PC-3 (cell line): Measurements from ENCODE around the gene WIZ. TPM values are rescaled to one million over a fixed set of nuclear protein-coding genes. Genes with fewer than 3 reads are reported as not detected.

Experiments used
- ATAC-seq: fragments of 200-7000 bp; cut with Tn5 transposase; 2 replicates; pipeline ENCODE4 v1.9.1; 2020; ENCODE audit warnings: mild to moderate bottlenecking, moderate library complexity
- BruUV-seq: library from RNA; stranded (reverse); fragments of 400-500 nt; replicated peaks from 2 replicates; lab custom pipeline; 2021; lab: Mats Ljungman, UMichigan
- CTCF ChIA-PET: fragments of 300-600 bp; sonication (Branson Sonifier 250); formaldehyde crosslinking; loops from one replicate; lab custom pipeline; 2022; ENCODE audit warnings: antibody characterized with exemption; lab: Charles Lee
- POLR2A ChIA-PET: fragments of 300-600 bp; sonication (Branson Sonifier 250); formaldehyde crosslinking; loops from one replicate; lab custom pipeline; 2022; ENCODE audit warnings: antibody characterized with exemption; ENCODE audit not compliant: unreplicated experiment; lab: Charles Lee
- DNase-seq: peaks from one replicate; pipeline ENCODE4 v3.0.0-alpha.2; 2015
- H2AFZ ChIP-seq: fragments of 300-600 bp; sonication (generic); 2 replicates; pipeline ENCODE4 v1.6.0; 2016; ENCODE audit warnings: antibody characterized with exemption, low read length
- H3F3A ChIP-seq: fragments of 300-600 bp; sonication (generic); one replicate; pipeline ENCODE4 v1.6.0; 2017; ENCODE audit warnings: antibody characterized with exemption, low read length, control low read depth, mild to moderate bottlenecking; ENCODE audit not compliant: unreplicated experiment
- H3K27ac ChIP-seq: fragments of 300-600 bp; sonication (generic); 2 replicates; pipeline ENCODE4 v1.5.1; 2016; ENCODE audit warnings: mild to moderate bottlenecking, low read length
- H3K27me3 ChIP-seq: fragments of 300-600 bp; sonication (generic); 2 replicates; pipeline ENCODE4 v1.6.1; 2016; ENCODE audit warnings: low read length, mixed read lengths
- H3K36me3 ChIP-seq: fragments of 300-600 bp; sonication (generic); 2 replicates; pipeline ENCODE4 v1.6.1; 2016; ENCODE audit warnings: low read depth, mixed run types, low read length, mixed read lengths
- H3K4me1 ChIP-seq: fragments of 300-600 bp; sonication (generic); 2 replicates; pipeline ENCODE4 v1.5.1; 2016; ENCODE audit warnings: low read length; ENCODE audit not compliant: insufficient read depth
- H3K4me2 ChIP-seq: fragments of 300-600 bp; sonication (generic); 2 replicates; pipeline ENCODE4 v1.6.0; 2016; ENCODE audit warnings: low read length
- H3K4me3 ChIP-seq: fragments of 300-600 bp; sonication (generic); 2 replicates; pipeline ENCODE4 v1.5.1; 2016; ENCODE audit warnings: mild to moderate bottlenecking, low read length, mixed read lengths
- H3K79me2 ChIP-seq: fragments of 300-600 bp; sonication (generic); 2 replicates; pipeline ENCODE4 v1.6.1; 2017; ENCODE audit warnings: low read length, mixed read lengths
- H3K9ac ChIP-seq: fragments of 300-600 bp; sonication (generic); 2 replicates; pipeline ENCODE4 v1.6.0; 2016; ENCODE audit warnings: mild to moderate bottlenecking, low read length
- H3K9me2 ChIP-seq: fragments of 300-600 bp; sonication (generic); replicated peaks from 2 replicates; pipeline ENCODE4 v1.6.1; 2016; ENCODE audit warnings: mixed run types, low read length, mixed read lengths
- H3K9me3 ChIP-seq: fragments of 300-600 bp; sonication (generic); 2 replicates; pipeline ENCODE4 v1.6.1; 2016; ENCODE audit warnings: low read length, mixed read lengths
- H4K20me1 ChIP-seq: fragments of 300-600 bp; sonication (generic); 2 replicates; pipeline ENCODE4 v1.6.1; 2016; ENCODE audit warnings: low read length, mixed read lengths
- CTCF ChIP-seq: fragments of 300-600 bp; sonication (generic); conservative IDR thresholded peaks from 2 replicates; pipeline ENCODE4 v1.5.1; 2017; ENCODE audit warnings: antibody characterized with exemption, low read depth, mild to moderate bottlenecking, low read length
- EZH2 ChIP-seq: fragments of 300-600 bp; sonication (generic); IDR thresholded peaks from one replicate; pipeline ENCODE4 v1.6.1; 2017; ENCODE audit warnings: antibody characterized with exemption, mild to moderate bottlenecking, low read length; ENCODE audit not compliant: unreplicated experiment
- EZH2phosphoT487 ChIP-seq: fragments of 300-600 bp; sonication (generic); IDR thresholded peaks from 2 replicates; pipeline ENCODE4 v1.6.1; 2018; ENCODE audit warnings: mild to moderate bottlenecking, antibody characterized with exemption, low read length, borderline replicate concordance
- intact Hi-C: fragments of 100-400 bp; cut with micrococcal nuclease; formaldehyde crosslinking; loops from 2 replicates; pipeline ENCODE4 v1.9.0; 2023
- total RNA-seq: library from RNA; depleted of rRNA; stranded (reverse); fragments of >200 nt; gene quantifications from 2 replicates; pipeline ENCODE4 v1.2.3, GENCODE V29; 2014

Gene WIZ
- total RNA-seq, 1 experiment from 2014 or later, result 35.1 TPM

DNA sequence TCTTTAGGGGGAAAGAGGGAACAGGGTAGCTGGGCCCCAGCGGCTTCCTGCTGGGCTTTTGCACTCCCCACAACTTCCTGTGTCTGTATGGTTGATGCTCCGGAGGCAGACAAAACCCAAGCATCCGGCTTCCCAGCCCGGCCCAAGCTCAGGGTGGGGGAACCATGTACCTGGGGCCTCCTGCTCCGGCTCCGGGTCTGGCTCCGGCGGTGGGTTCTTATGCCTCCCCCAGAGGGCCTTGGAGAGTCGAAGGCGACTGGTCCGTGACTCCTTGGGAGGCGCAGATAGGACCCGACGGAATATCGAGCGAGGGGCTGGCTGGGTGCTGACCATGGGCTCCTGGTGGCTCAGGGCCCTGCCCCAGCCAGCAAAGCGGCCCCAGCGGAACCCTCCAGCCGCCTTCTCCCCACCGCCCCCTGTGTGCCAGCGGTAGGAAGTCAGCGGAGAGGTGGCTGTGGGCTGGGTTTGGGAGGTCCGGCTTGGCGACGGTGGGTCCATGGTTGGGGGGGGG, 14.2 kb upstream of the WIZ start:
- Histone ChIP-seq H3K79me2 (no peaks in the 10 kb centered on the region), H3K4me2 (no peak overlapping the region)
- no TSS peak for BruUV-seq

GRCh38 chr19:15461694-15462093, 11.9 kb upstream of the WIZ start:
- BruUV-seq, result no TSS peak
- ChIA-PET POLR2A (no interaction called here), CTCF (no interaction called here)
- DNase-seq (no peak), ATAC-seq (no peak)
- intact Hi-C loops, result no loop called here
- no peaks in the 10 kb centered on the region for H3K9me2 ChIP-seq
- no peak overlapping the region for H3K27ac ChIP-seq
- no peaks in the 10 kb centered on the region for H3F3A ChIP-seq
- peaks cover 11% of the 10 kb centered on the region for H3K27me3 ChIP-seq
- TF ChIP-seq EZH2phosphoT487, result no peak
- TF ChIP-seq EZH2, result no peak
- no peak for TF ChIP-seq CTCF
- no peak overlapping the region for H2AFZ ChIP-seq
- no peaks in the 10 kb centered on the region for H3K79me2 ChIP-seq
- H3K36me3 ChIP-seq, result no peaks in the 10 kb centered on the region
- H3K4me2 ChIP-seq, result no peak overlapping the region
- H4K20me1 ChIP-seq, result no peaks in the 10 kb centered on the region
- H3K4me3 ChIP-seq, result no peak overlapping the region
- no peak overlapping the region for H3K9ac ChIP-seq
- peaks cover 8% of the 10 kb centered on the region for H3K4me1 ChIP-seq
- no peaks in the 10 kb centered on the region for H3K9me3 ChIP-seq

More for the DNA sequence above, 14.2 kb upstream of the WIZ start:
- Histone ChIP-seq H3K27me3 (no peaks in the 10 kb centered on the region), H3K4me1 (peaks cover 14% of the 10 kb centered on the region), H3K27ac (no peak overlapping the region), H3K9me2 (no peaks in the 10 kb centered on the region), H3F3A (no peaks in the 10 kb centered on the region), H3K4me3 (no peak overlapping the region), H4K20me1 (no peaks in the 10 kb centered on the region; the same call in 1 of the 2 replicates), H3K9ac (no peak overlapping the region), H2AFZ (no peak overlapping the region), H3K9me3 (no peaks in the 10 kb centered on the region), H3K36me3 (no peaks in the 10 kb centered on the region)
- ChIA-PET CTCF (interaction anchor here (1.0 kb wide), 1 partner anchor 12 kb away, joined by 6 read pairs; no protein-coding TSS in a partner anchor), POLR2A (no interaction called here)
- ATAC-seq (no peak), DNase-seq (no peak)
- no peak for TF ChIP-seq EZH2phosphoT487
- TF ChIP-seq CTCF, result no peak
- no peak for TF ChIP-seq EZH2
- intact Hi-C loops, result no loop called here

- H3K9me2 ChIP-seq, result no peaks in the 10 kb centered on the region
- intact Hi-C loops, result loop anchor here (10.0 kb wide), 1 partner anchor 97 kb away; no protein-coding TSS in a partner anchor
- H3F3A ChIP-seq, result no peaks in the 10 kb centered on the region
- H2AFZ ChIP-seq, result no peak overlapping the region
- H3K9ac ChIP-seq, result no peak overlapping the region
- no peak overlapping the region for H3K4me3 ChIP-seq
- peak overlapping the region; percentile 75; the same call in 1 of the 2 replicates for H3K4me2 ChIP-seq
- H3K27ac ChIP-seq, result no peak overlapping the region
- H3K4me1 ChIP-seq, result peaks cover 12% of the 10 kb centered on the region; the same call in 1 of the 2 replicates
- H3K9me3 ChIP-seq, result no peaks in the 10 kb centered on the region
- H3K36me3 ChIP-seq, result no peaks in the 10 kb centered on the region
- H4K20me1 ChIP-seq, result no peaks in the 10 kb centered on the region
- ATAC-seq (no peak), DNase-seq (no peak)
- no peak for TF ChIP-seq CTCF
- no peak for TF ChIP-seq EZH2
- TF ChIP-seq EZH2phosphoT487, result no peak
- peaks cover 16% of the 10 kb centered on the region for H3K27me3 ChIP-seq
- no TSS peak for BruUV-seq
- POLR2A ChIA-PET, result no interaction called here
- no peaks in the 10 kb centered on the region for H3K79me2 ChIP-seq
- CTCF ChIA-PET, result no interaction called here
These were observed 8.1 kb upstream of the WIZ start for GRCh38 chr19:15457701-15458484.
